Type B pancreatic cell (in vitro differentiated cells): ENCODE results near the gene ELOVL3. TPM values are rescaled to one million over a fixed set of nuclear protein-coding genes. Genes with fewer than 3 reads are reported as not detected.

Source experiments
- DNase-seq: peaks from one replicate; pipeline ENCODE4 v3.0.0; 2021; ENCODE audit warnings: mixed read lengths; ENCODE audit not compliant: unreplicated experiment; ENCODE audit errors: extremely low spot score
- H3K27ac Mint-ChIP-seq: 2 replicates; pipeline ENCODE4 v1.8.0; 2021; ENCODE audit warnings: mild to moderate bottlenecking, mixed read lengths
- H3K27me3 Mint-ChIP-seq: 2 replicates; pipeline ENCODE4 v1.8.0; 2021; ENCODE audit warnings: mixed read lengths
- H3K36me3 Mint-ChIP-seq: 2 replicates; pipeline ENCODE4 v1.8.0; 2021; ENCODE audit warnings: mixed read lengths
- H3K4me1 Mint-ChIP-seq: one replicate; pipeline ENCODE4 v1.8.0; 2021; ENCODE audit warnings: mixed read lengths; ENCODE audit not compliant: unreplicated experiment
- H3K4me3 Mint-ChIP-seq: 2 replicates; pipeline ENCODE4 v1.8.0; 2021; ENCODE audit warnings: mild to moderate bottlenecking, mixed read lengths
- H3K9me3 Mint-ChIP-seq: 2 replicates; pipeline ENCODE4 v1.8.0; 2021; ENCODE audit warnings: mixed read lengths
- total RNA-seq: library from RNA; stranded (reverse); gene quantifications from 2 replicates; pipeline ENCODE4 v1.2.1, GENCODE V29; 2021; ENCODE audit warnings: low replicate concordance
- TF ChIP-seq, protein P1 (sequence below): fragments of 200-600 bp; sonication (generic); conservative IDR thresholded peaks from 2 replicates; pipeline ENCODE4 v1.5.0; 2021; ENCODE audit warnings: antibody characterized with exemption, mild to moderate bottlenecking

ELOVL3 gene
- total RNA-seq, 1 donor from 2014 or later, result 0.22 TPM

DNA sequence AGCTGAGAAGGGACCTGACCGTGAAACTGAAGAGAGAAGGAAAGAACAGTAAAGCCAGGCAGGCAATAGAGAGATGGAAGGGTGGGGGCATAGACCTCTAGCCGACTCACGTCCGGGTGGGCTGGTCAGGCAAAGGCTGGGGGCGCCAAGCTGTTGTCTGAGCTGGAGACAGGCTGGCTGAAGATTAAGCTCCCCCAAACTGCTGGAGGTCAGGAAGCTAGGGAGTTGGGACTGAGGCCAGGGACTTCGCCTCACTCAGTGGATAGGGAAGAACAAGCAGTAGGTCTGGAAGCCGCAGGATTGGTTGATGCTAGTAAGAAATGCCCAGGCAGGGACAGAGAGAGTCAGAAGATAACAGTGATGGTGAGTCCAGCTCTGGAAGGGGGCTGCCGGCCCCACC is 9.9 kb downstream of the ELOVL3 start:
- H3K36me3 Mint-ChIP-seq, result no peaks in the 10 kb centered on the region
- H3K9me3 Mint-ChIP-seq, result no peaks in the 10 kb centered on the region
- DNase-seq, result no peak
- H3K4me1 Mint-ChIP-seq, result no peaks in the 10 kb centered on the region
- no peak overlapping the region for H3K4me3 Mint-ChIP-seq
- peaks cover 96% of the 10 kb centered on the region for H3K27me3 Mint-ChIP-seq
- H3K27ac Mint-ChIP-seq, result no peak overlapping the region
- TF ChIP-seq, protein P1, sequence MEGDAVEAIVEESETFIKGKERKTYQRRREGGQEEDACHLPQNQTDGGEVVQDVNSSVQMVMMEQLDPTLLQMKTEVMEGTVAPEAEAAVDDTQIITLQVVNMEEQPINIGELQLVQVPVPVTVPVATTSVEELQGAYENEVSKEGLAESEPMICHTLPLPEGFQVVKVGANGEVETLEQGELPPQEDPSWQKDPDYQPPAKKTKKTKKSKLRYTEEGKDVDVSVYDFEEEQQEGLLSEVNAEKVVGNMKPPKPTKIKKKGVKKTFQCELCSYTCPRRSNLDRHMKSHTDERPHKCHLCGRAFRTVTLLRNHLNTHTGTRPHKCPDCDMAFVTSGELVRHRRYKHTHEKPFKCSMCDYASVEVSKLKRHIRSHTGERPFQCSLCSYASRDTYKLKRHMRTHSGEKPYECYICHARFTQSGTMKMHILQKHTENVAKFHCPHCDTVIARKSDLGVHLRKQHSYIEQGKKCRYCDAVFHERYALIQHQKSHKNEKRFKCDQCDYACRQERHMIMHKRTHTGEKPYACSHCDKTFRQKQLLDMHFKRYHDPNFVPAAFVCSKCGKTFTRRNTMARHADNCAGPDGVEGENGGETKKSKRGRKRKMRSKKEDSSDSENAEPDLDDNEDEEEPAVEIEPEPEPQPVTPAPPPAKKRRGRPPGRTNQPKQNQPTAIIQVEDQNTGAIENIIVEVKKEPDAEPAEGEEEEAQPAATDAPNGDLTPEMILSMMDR, result no peak

DNA sequence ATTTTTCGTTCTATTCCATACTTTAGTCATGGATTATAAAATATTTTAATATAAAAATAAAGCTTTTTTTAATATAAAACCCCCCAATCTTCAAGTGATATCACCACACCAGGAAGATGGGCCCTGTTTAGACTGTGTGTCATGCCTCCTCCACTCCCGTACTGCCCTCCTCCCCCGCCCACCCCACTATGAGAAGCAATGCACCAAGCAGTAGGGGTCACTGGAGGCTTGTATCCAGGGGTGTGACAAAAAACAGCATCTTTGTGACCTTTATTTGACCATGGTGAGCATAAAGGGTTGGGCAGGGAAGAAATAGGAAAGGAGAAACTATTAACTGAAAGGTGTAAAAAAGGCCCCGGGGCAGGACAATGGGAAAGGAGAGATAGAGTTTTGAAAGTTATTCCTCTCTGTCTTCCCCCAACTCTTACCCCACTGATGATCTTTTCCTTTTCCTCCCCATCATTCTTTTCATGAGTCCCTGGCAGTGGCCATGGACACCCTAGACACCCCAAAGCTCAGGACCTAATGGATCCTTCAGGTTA is 11.7 kb downstream of the ELOVL3 start:
- H3K27me3 Mint-ChIP-seq, result peaks cover 90% of the 10 kb centered on the region
- no peaks in the 10 kb centered on the region for H3K9me3 Mint-ChIP-seq
- H3K27ac Mint-ChIP-seq, result no peak overlapping the region
- H3K36me3 Mint-ChIP-seq, result no peaks in the 10 kb centered on the region
- TF ChIP-seq, protein P1, result no peak
- no peak overlapping the region for H3K4me3 Mint-ChIP-seq
- no peak for DNase-seq
- H3K4me1 Mint-ChIP-seq, result no peaks in the 10 kb centered on the region

DNA sequence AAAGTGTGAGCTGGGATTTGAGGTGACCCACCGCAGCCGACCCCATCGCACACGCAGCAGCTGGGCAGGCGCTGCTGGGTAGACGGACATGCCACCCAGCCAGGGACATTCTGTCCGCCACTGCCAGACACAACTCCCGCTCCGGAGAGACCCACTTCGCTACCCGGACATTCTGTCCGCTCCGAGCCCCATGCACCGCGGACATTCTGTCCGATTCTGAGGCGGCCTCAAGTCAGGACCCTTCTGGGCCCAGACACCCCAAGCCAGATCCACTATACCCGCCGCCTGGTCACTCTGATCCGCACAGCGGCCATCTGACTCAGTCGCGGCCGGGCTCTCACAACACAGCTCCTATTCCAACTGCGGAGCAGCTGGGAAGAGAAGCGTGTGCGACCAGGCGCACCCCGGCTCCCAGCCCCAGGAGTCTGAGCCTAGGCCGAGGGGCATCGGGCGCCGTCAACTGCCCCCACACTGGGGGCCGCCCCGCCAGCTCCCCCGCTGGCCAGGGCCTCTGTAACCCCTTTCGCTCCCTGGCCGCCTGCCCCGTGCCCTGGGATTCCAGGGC is 14.4 kb downstream of the ELOVL3 start:
- TF ChIP-seq, protein P1, result no peak
- H3K4me3 Mint-ChIP-seq, result peak overlapping the region; percentile 86
- no peaks in the 10 kb centered on the region for H3K9me3 Mint-ChIP-seq
- peaks cover 75% of the 10 kb centered on the region for H3K27me3 Mint-ChIP-seq
- H3K36me3 Mint-ChIP-seq, result no peaks in the 10 kb centered on the region
- no peak for DNase-seq
- H3K4me1 Mint-ChIP-seq, result peaks cover 6% of the 10 kb centered on the region
- no peak overlapping the region for H3K27ac Mint-ChIP-seq

DNA sequence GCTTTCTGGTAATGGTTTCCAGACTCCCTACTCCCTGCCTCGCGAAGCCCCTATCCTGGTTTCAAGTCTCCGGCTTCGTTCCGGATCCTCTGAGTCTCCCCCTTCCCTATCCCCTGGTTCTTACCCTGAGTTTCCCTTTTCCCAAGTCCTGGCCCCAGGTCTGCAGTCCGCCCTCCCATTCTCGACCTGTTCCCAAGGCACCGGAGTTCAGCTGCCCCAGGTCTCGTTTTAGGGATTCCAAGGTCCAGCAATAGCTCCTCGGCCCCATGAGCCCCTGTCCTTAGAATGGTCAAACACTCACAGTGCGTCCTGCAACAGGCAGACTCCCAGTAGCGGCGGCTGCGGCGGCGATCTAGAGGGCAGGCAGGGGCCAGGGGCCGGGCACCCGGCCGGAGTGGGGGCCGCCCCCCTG is 14.9 kb downstream of the ELOVL3 start:
- H3K27me3 Mint-ChIP-seq, result peaks cover 71% of the 10 kb centered on the region
- no peak for DNase-seq

DNA sequence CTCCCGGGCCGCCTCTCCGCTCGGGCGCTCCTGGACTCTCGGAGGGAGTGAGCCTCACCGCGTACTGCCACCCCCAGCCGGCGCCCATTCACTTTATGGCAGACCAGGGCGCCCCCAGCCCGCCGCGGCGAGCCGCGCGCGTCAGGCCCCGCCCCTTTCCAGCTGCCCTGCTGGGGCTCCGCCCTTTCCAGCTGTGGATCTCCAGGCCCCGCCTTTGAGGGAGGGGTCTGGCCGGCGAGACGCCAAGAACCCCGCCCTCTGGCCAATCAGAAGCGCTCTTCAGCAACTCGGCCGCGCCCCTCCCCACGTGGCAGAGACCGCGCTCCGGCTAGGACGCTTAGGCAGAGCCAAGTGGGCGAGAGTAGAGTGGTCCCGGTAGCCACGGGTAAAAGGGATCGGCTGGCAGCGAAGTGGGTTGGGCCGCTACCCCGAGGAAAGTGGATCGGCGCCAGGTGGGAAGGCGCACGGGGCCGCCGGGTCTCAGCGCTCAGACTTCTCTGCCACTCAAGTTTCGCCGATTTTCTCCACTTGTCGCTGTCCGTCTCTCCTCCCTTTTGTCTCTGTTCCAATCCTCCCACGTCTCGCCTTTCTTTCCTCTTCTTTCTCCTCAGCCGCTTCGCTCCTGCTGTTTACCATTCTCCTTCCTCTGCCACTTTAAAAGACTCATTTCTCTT is 15.5 kb downstream of the ELOVL3 start, which contains the start of gene PITX3:
TSS of gene PITX3 (minus strand) at position 69 of the 674 bp plus-strand sequence. CDS start 9,432 bp downstream, outside the sequence.
- peak; percentile 94 for DNase-seq
- peaks cover 11% of the 10 kb centered on the region for H3K4me1 Mint-ChIP-seq
- TF ChIP-seq, protein P1, result no peak
- peaks cover 65% of the 10 kb centered on the region for H3K27me3 Mint-ChIP-seq
- H3K27ac Mint-ChIP-seq, result peak within 1 kb of the TSS; percentile 12
- H3K9me3 Mint-ChIP-seq, result no peaks in the 10 kb centered on the region
- H3K4me3 Mint-ChIP-seq, result peak within 1 kb of the TSS; percentile 87
- peaks cover 5% of the 10 kb centered on the region for H3K36me3 Mint-ChIP-seq

More for the DNA sequence above, 14.9 kb downstream of the ELOVL3 start:
- TF ChIP-seq, protein P1, result no peak
- peak overlapping the region; percentile 86 for H3K4me3 Mint-ChIP-seq
- peaks cover 6% of the 10 kb centered on the region for H3K4me1 Mint-ChIP-seq
- H3K9me3 Mint-ChIP-seq, result no peaks in the 10 kb centered on the region
- H3K36me3 Mint-ChIP-seq, result no peaks in the 10 kb centered on the region
- no peak overlapping the region for H3K27ac Mint-ChIP-seq
